ENCODE data around the gene TXNL4A. TPM values are rescaled to one million over a fixed set of nuclear protein-coding genes. Genes with fewer than 3 reads are reported as not detected.

The TXNL4A gene
- total RNA-seq, 1 experiment from 2014 or later = 75.9 TPM

DNA sequence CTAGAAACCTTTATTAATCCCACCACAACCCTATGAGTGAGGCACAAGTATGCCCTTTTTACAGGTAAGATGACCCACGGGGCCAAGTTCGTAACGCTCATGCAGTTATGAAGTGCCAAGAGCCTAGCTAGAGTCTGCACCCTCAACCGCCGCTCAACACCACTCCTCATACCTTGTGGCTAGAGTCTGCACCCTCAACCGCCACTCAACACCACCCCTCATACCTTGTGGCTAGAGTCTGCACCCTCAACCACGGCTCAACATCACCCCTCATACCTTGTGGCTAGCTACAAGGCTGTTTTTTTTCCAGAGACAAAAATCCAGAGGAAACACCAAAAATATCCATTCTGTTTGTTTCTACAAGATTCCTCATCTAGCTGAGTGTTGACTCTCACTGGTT lies 4.6 kb downstream of the TXNL4A start:
- Mint-ChIP-seq H3K4me3 (ENCODE audit: low read depth, unreplicated experiment) (no peak overlapping the region), H3K27me3 (ENCODE audit: unreplicated experiment) (no peaks in the 10 kb centered on the region), H3K9me3 (ENCODE audit: low read depth, unreplicated experiment) (no peaks in the 10 kb centered on the region), H3K4me1 (ENCODE audit: low read depth, unreplicated experiment) (peaks cover 18% of the 10 kb centered on the region), H3K36me3 (ENCODE audit: insufficient read depth, unreplicated experiment) (peaks cover 38% of the 10 kb centered on the region), H3K27ac (ENCODE audit: unreplicated experiment) (no peak overlapping the region)
- CTCF ChIA-PET = no interaction called here
- TF ChIP-seq, protein P1, sequence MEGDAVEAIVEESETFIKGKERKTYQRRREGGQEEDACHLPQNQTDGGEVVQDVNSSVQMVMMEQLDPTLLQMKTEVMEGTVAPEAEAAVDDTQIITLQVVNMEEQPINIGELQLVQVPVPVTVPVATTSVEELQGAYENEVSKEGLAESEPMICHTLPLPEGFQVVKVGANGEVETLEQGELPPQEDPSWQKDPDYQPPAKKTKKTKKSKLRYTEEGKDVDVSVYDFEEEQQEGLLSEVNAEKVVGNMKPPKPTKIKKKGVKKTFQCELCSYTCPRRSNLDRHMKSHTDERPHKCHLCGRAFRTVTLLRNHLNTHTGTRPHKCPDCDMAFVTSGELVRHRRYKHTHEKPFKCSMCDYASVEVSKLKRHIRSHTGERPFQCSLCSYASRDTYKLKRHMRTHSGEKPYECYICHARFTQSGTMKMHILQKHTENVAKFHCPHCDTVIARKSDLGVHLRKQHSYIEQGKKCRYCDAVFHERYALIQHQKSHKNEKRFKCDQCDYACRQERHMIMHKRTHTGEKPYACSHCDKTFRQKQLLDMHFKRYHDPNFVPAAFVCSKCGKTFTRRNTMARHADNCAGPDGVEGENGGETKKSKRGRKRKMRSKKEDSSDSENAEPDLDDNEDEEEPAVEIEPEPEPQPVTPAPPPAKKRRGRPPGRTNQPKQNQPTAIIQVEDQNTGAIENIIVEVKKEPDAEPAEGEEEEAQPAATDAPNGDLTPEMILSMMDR (IDR thresholded peaks at IDR 0.05; ENCODE audit: unreplicated experiment) = no peak
- intact Hi-C loops (cut with micrococcal nuclease; ENCODE audit: unreplicated experiment) = loop anchor here (10.0 kb wide), 2 partner anchors 51 to 131 kb away; partner anchors contain the start of gene RBFA
- BruUV-seq (replicated peaks) = no TSS peak
- DNase-seq = no peak

GRCh38 chr18:79983253-79983652 lies 5.1 kb downstream of the TXNL4A start:
- Mint-ChIP-seq H3K4me3 (ENCODE audit: low read depth, unreplicated experiment) (no peak overlapping the region), H3K27me3 (ENCODE audit: unreplicated experiment) (no peaks in the 10 kb centered on the region), H3K4me1 (ENCODE audit: low read depth, unreplicated experiment) (peaks cover 18% of the 10 kb centered on the region), H3K27ac (ENCODE audit: unreplicated experiment) (no peak overlapping the region), H3K9me3 (ENCODE audit: low read depth, unreplicated experiment) (no peaks in the 10 kb centered on the region), H3K36me3 (ENCODE audit: insufficient read depth, unreplicated experiment) (peaks cover 34% of the 10 kb centered on the region)
- no peak for DNase-seq
- CTCF ChIA-PET = no interaction called here
- no TSS peak for BruUV-seq (replicated peaks)
- TF ChIP-seq, protein P1 (IDR thresholded peaks at IDR 0.05; ENCODE audit: unreplicated experiment) = no peak
- intact Hi-C loops (cut with micrococcal nuclease; ENCODE audit: unreplicated experiment) = loop anchor here (10.0 kb wide), 2 partner anchors 52 to 132 kb away; partner anchors contain the start of gene RBFA

DNA sequence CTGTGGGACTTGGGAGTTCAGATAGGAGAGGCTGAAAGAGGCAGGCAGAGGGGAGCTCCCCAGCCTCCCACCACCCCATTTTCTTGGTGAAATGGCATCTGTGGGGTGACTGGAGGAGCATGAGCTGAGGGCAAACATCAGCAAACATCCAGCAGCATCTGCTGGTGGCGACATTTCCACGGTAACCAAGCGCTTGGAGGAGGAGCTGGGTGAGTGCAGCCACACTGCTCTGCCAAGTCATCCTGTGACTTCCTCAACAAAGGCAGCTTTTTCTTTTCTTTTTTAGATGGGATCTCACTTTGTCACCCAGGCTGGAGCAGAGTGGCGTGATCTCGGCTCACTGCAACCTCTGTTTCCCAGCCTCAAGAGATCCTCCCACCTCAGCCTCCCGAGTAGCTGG lies 5.6 kb downstream of the TXNL4A start:
- DNase-seq = no peak
- TF ChIP-seq, protein P1 (IDR thresholded peaks at IDR 0.05; ENCODE audit: unreplicated experiment) = no peak
- H3K4me1 Mint-ChIP-seq (ENCODE audit: low read depth, unreplicated experiment) = peaks cover 18% of the 10 kb centered on the region
- peaks cover 30% of the 10 kb centered on the region for H3K36me3 Mint-ChIP-seq (ENCODE audit: insufficient read depth, unreplicated experiment)
- no TSS peak for BruUV-seq (replicated peaks)
- no peak overlapping the region for H3K4me3 Mint-ChIP-seq (ENCODE audit: low read depth, unreplicated experiment)
- intact Hi-C loops (cut with micrococcal nuclease; ENCODE audit: unreplicated experiment) = loop anchor here (10.0 kb wide), 2 partner anchors 52 to 132 kb away; partner anchors contain the start of gene RBFA
- H3K27me3 Mint-ChIP-seq (ENCODE audit: unreplicated experiment) = no peaks in the 10 kb centered on the region
- CTCF ChIA-PET = no interaction called here
- no peak overlapping the region for H3K27ac Mint-ChIP-seq (ENCODE audit: unreplicated experiment)
- no peaks in the 10 kb centered on the region for H3K9me3 Mint-ChIP-seq (ENCODE audit: low read depth, unreplicated experiment)

GRCh38 chr18:79980585-79980984 lies 7.8 kb downstream of the TXNL4A start:
- Mint-ChIP-seq H3K4me3 (ENCODE audit: low read depth, unreplicated experiment) (no peak overlapping the region), H3K9me3 (ENCODE audit: low read depth, unreplicated experiment) (no peaks in the 10 kb centered on the region), H3K27me3 (ENCODE audit: unreplicated experiment) (no peaks in the 10 kb centered on the region), H3K36me3 (ENCODE audit: insufficient read depth, unreplicated experiment) (peaks cover 18% of the 10 kb centered on the region), H3K4me1 (ENCODE audit: low read depth, unreplicated experiment) (peaks cover 18% of the 10 kb centered on the region), H3K27ac (ENCODE audit: unreplicated experiment) (no peak overlapping the region)
- no TSS peak for BruUV-seq (replicated peaks)
- DNase-seq = no peak
- TF ChIP-seq, protein P1 (IDR thresholded peaks at IDR 0.05; ENCODE audit: unreplicated experiment) = no peak
- intact Hi-C loops (cut with micrococcal nuclease; ENCODE audit: unreplicated experiment) = loop anchor here (10.0 kb wide), 2 partner anchors 54 to 134 kb away; partner anchors contain the start of gene RBFA
- CTCF ChIA-PET = no interaction called here
